Suprapubic skin (tissue), 3 donors: ENCODE measurements around the gene SYNM.

Experiments used
- POLR2AphosphoS5 ChIP-seq, 3 donors: sonication (generic); formaldehyde crosslinking; IDR thresholded peaks; one replicate each; pipeline ENCODE4 v1.6.1; 2017; ENCODE audit warnings: antibody characterized with exemption in 3 of 3
- TF ChIP-seq, protein P1 (sequence below), 2 donors: fragments of 200-600 bp in 1 of 2; fragments of 450-650 bp in 1 of 2; sonication (generic) in 1 of 2; IDR thresholded peaks; one replicate each; pipeline ENCODE4 v1.5.1; 2016 to 2019; ENCODE audit warnings: antibody characterized with exemption in 2 of 2, mild to moderate bottlenecking in 1 of 2, moderate library complexity in 1 of 2

DNA sequence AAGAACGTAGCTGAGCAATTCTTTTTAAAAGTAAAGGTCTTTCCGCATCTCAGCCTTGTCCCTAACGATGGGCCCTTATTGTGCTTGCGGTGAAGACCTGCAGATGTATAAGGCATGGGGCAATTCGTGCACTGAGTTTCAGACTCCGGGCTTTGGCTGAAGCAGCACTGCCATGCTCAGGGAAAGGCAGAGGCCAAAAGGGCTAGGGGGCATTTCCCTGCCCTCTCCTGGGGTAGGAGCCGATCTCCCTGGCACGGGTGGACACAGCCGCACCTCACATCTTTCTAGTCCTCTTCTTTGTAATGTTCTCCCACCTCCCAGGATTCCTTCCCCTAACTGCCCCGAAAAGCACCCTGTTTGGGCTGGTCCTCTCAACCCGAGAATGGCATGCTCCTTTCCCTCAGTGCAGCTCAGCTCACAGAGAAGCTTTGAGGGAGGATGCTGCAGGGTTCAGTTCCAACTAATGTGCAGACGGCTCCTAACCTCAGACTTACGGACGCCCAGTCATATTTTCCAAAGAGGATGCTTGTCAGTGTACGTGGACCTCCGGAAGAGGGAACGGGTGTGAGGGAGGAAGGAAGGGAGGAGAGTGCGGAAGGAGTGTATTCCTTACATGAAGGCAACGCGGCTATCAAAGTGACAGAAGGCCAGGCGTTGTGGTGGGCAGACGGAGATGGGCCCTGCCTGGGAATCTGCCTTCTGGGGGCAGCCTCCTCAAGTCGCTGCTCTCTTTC, 61.2 kb downstream of the SYNM start:
- TF ChIP-seq, protein P1, sequence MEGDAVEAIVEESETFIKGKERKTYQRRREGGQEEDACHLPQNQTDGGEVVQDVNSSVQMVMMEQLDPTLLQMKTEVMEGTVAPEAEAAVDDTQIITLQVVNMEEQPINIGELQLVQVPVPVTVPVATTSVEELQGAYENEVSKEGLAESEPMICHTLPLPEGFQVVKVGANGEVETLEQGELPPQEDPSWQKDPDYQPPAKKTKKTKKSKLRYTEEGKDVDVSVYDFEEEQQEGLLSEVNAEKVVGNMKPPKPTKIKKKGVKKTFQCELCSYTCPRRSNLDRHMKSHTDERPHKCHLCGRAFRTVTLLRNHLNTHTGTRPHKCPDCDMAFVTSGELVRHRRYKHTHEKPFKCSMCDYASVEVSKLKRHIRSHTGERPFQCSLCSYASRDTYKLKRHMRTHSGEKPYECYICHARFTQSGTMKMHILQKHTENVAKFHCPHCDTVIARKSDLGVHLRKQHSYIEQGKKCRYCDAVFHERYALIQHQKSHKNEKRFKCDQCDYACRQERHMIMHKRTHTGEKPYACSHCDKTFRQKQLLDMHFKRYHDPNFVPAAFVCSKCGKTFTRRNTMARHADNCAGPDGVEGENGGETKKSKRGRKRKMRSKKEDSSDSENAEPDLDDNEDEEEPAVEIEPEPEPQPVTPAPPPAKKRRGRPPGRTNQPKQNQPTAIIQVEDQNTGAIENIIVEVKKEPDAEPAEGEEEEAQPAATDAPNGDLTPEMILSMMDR (IDR thresholded peaks at IDR 0.05): no peak
- no peak for TF ChIP-seq POLR2AphosphoS5 (IDR thresholded peaks at IDR 0.05)
